OCI-LY3 (cell line): Measurements from ENCODE around the gene RAD51.

Experiments used
- H2AFZ ChIP-seq: fragments of 200-600, 300-600 bp; shearing (Covaris generic); 2 replicates; pipeline ENCODE4 v1.6.0; 2014; ENCODE audit warnings: antibody characterized with exemption, low read depth, low read length
- H3K27ac ChIP-seq: fragments of 200-600, 300-600 bp; sonication (generic); 2 replicates; pipeline ENCODE4 v1.5.1; 2014; ENCODE audit warnings: mild to moderate bottlenecking, low read length, moderate library complexity, mixed read lengths
- H3K27me3 ChIP-seq: fragments of 200-600, 300-600 bp; sonication (generic); 2 replicates; pipeline ENCODE4 v1.6.1; 2014; ENCODE audit warnings: low read depth, low read length, mixed read lengths
- H3K36me3 ChIP-seq: fragments of 200-600, 300-600 bp; sonication (generic); replicated peaks from 2 replicates; pipeline ENCODE3; 2014; ENCODE audit warnings: low read depth, low read length, mixed read lengths
- H3K4me1 ChIP-seq: fragments of 300-600, 200-600 bp; sonication (generic); 2 replicates; pipeline ENCODE4 v1.6.1; 2014; ENCODE audit warnings: low read length, mixed read lengths
- H3K4me2 ChIP-seq: fragments of 200-600, 300-600 bp; sonication (generic); 2 replicates; pipeline ENCODE4 v1.6.1; 2014; ENCODE audit warnings: low read length, mixed read lengths
- H3K4me3 ChIP-seq: fragments of 300-600, 200-600 bp; sonication (generic); 2 replicates; pipeline ENCODE4 v1.5.1; 2014; ENCODE audit warnings: antibody characterized with exemption, mild to moderate bottlenecking, low read length, moderate library complexity
- H3K79me2 ChIP-seq: fragments of 300-600, 200-600 bp; shearing (Covaris generic); 2 replicates; pipeline ENCODE4 v1.6.1; 2014; ENCODE audit warnings: mild to moderate bottlenecking, low read length, mixed read lengths
- H3K9ac ChIP-seq: fragments of 300-600, 200-600 bp; shearing (Covaris generic); 2 replicates; pipeline ENCODE4 v1.6.0; 2014; ENCODE audit warnings: mild to moderate bottlenecking, low read length, moderate library complexity
- H3K9me3 ChIP-seq: fragments of 200-600, 300-600 bp; shearing (Covaris generic); 2 replicates; pipeline ENCODE4 v1.6.1; 2014; ENCODE audit warnings: low read length, mixed read lengths; ENCODE audit not compliant: insufficient read depth
- H4K20me1 ChIP-seq: fragments of 200-600, 300-600 bp; sonication (generic); 2 replicates; pipeline ENCODE4 v1.6.1; 2016; ENCODE audit warnings: low read length, mixed read lengths; ENCODE audit not compliant: insufficient read depth
- CTCF ChIP-seq: fragments of 200-600, 300-600 bp; sonication (generic); IDR thresholded peaks from 2 replicates; pipeline ENCODE4 v1.5.1; 2014; ENCODE audit warnings: antibody characterized with exemption, low read length, low read depth
- EZH2phosphoT487 ChIP-seq: fragments of 200-600 bp; shearing (Covaris generic); IDR thresholded peaks from 2 replicates; pipeline ENCODE4 v1.6.1; 2018; ENCODE audit warnings: antibody characterized with exemption, mixed run types, low read depth

Gene RAD51

GRCh38 chr15:40759961-40760360, 65.0 kb downstream of the RAD51 start:
- Histone ChIP-seq H3K27me3 (no peaks in the 10 kb centered on the region), H3K4me1 (peaks cover 26% of the 10 kb centered on the region), H3K27ac (no peak overlapping the region), H3K9me3 (no peaks in the 10 kb centered on the region), H2AFZ (peak overlapping the region; percentile 85; the same call in 1 of the 2 replicates), H3K36me3 (no peaks in the 10 kb centered on the region), H3K79me2 (peaks cover under 1% of the 10 kb centered on the region; the same call in 1 of the 2 replicates), H3K9ac (no peak overlapping the region), H3K4me2 (peak overlapping the region; percentile 36), H3K4me3 (no peak overlapping the region), H4K20me1 (no peaks in the 10 kb centered on the region)
- no peak for TF ChIP-seq EZH2phosphoT487
- TF ChIP-seq CTCF: no peak

GRCh38 chr15:40762919-40763800, 68.2 kb downstream of the RAD51 start:
- Histone ChIP-seq H3K9ac (peak overlapping the region; percentile 77), H3K9me3 (no peaks in the 10 kb centered on the region), H3K4me2 (peak overlapping the region; percentile 99), H3K79me2 (no peaks in the 10 kb centered on the region), H3K36me3 (peaks cover 10% of the 10 kb centered on the region), H3K4me3 (peak overlapping the region; percentile 88), H3K27me3 (no peaks in the 10 kb centered on the region), H4K20me1 (no peaks in the 10 kb centered on the region), H3K27ac (no peak overlapping the region), H2AFZ (peak overlapping the region; percentile 50; the same call in 1 of the 2 replicates), H3K4me1 (peaks cover 32% of the 10 kb centered on the region)
- no peak for TF ChIP-seq EZH2phosphoT487

GRCh38 chr15:40763801-40764628, 69.0 kb downstream of the RAD51 start, which contains the start of gene GCHFR:
TSS of gene GCHFR (plus strand) at chr15:40764068. CDS start at chr15:40764181, 113 bp downstream.
- H3K4me1 ChIP-seq: peaks cover 40% of the 10 kb centered on the region
- H3K36me3 ChIP-seq: peaks cover 10% of the 10 kb centered on the region
- TF ChIP-seq EZH2phosphoT487: no peak
- peak; percentile 29; the same call in 1 of the 2 replicates for TF ChIP-seq CTCF
- no peaks in the 10 kb centered on the region for H3K79me2 ChIP-seq
- no peaks in the 10 kb centered on the region for H4K20me1 ChIP-seq
- H3K27ac ChIP-seq: 0 out of 2 replicates have a peak within 1 kb of the TSS, but pooled peaks have one; percentile 7
- peak within 1 kb of the TSS; percentile 62 for H2AFZ ChIP-seq
- peak within 1 kb of the TSS; percentile 77 for H3K9ac ChIP-seq
- no peaks in the 10 kb centered on the region for H3K27me3 ChIP-seq
- H3K9me3 ChIP-seq: no peaks in the 10 kb centered on the region
- H3K4me3 ChIP-seq: peak within 1 kb of the TSS; percentile 88
- H3K4me2 ChIP-seq: peak within 1 kb of the TSS; percentile 99

- peak overlapping the region; percentile 77 for H3K9ac ChIP-seq
- peaks cover 10% of the 10 kb centered on the region for H3K36me3 ChIP-seq
- H3K9me3 ChIP-seq: no peaks in the 10 kb centered on the region
- H2AFZ ChIP-seq: peak overlapping the region; percentile 62; the same call in 1 of the 2 replicates
- H3K27ac ChIP-seq: 0 out of 2 replicates have a peak overlapping the region, but pooled peaks have one; percentile 7
- H3K79me2 ChIP-seq: no peaks in the 10 kb centered on the region
- no peaks in the 10 kb centered on the region for H4K20me1 ChIP-seq
- peak overlapping the region; percentile 88 for H3K4me3 ChIP-seq
- peak overlapping the region; percentile 99 for H3K4me2 ChIP-seq
- TF ChIP-seq CTCF: no peak
- no peak for TF ChIP-seq EZH2phosphoT487
- H3K4me1 ChIP-seq: peaks cover 47% of the 10 kb centered on the region
- H3K27me3 ChIP-seq: no peaks in the 10 kb centered on the region
Observed at GRCh38 chr15:40764629-40765103, 69.7 kb downstream of the RAD51 start.
